VCaP (cell line): ENCODE measurements around the gene ARHGAP24.

Source experiments
- H3K27ac ChIP-seq: fragments of 450-650 bp; 2 replicates; pipeline ENCODE4 v1.5.1; 2017
- TF ChIP-seq, protein P1 (sequence below): fragments of 450-650 bp; conservative IDR thresholded peaks from 2 replicates; pipeline ENCODE4 v1.5.1; 2017; ENCODE audit warnings: mild to moderate bottlenecking, moderate library complexity

Gene ARHGAP24

DNA sequence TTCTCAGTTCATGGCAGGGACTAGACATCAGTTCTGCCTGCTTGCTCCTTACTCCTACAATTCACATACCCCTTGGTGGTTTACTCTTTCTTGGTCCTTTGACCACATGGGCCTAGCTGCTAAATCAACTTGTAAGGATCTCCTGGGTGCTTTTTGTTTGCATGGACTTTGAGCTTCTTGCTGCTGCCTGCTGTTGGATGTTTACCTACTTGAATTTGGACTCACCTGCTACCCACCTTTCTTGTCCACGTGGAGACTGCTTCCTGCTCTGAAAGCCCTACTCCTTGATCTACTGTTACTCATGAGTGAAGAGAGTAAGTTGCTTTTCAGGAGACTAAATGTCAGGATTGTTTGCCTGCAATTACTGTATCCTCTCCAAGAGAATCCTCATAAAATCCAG lies 15.2 kb upstream of the ARHGAP24 start:
- TF ChIP-seq, protein P1, sequence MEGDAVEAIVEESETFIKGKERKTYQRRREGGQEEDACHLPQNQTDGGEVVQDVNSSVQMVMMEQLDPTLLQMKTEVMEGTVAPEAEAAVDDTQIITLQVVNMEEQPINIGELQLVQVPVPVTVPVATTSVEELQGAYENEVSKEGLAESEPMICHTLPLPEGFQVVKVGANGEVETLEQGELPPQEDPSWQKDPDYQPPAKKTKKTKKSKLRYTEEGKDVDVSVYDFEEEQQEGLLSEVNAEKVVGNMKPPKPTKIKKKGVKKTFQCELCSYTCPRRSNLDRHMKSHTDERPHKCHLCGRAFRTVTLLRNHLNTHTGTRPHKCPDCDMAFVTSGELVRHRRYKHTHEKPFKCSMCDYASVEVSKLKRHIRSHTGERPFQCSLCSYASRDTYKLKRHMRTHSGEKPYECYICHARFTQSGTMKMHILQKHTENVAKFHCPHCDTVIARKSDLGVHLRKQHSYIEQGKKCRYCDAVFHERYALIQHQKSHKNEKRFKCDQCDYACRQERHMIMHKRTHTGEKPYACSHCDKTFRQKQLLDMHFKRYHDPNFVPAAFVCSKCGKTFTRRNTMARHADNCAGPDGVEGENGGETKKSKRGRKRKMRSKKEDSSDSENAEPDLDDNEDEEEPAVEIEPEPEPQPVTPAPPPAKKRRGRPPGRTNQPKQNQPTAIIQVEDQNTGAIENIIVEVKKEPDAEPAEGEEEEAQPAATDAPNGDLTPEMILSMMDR = no peak
- H3K27ac ChIP-seq = peak overlapping the region; percentile 67

DNA sequence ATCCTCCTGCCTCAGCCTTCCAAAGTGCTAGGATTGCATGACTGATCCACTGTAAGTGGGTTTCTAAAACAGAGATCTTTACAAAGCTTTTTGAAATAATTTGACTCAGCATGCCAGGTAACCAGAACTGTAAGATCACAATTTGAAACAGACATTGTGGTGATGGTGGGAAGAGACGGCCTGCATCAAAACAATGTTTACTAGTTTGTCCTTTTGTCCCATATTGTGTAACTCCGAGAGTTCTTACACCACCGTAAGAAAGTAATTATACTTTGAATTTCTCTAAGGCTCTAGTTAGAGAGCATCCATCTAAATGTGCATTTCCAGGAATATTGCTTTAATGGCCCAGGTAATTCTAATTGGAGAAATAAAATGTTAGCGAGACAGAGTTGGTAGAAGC lies 594 bp upstream of the ARHGAP24 start:
- TF ChIP-seq, protein P1 = no peak
- peak overlapping the region; percentile 81 for H3K27ac ChIP-seq

DNA sequence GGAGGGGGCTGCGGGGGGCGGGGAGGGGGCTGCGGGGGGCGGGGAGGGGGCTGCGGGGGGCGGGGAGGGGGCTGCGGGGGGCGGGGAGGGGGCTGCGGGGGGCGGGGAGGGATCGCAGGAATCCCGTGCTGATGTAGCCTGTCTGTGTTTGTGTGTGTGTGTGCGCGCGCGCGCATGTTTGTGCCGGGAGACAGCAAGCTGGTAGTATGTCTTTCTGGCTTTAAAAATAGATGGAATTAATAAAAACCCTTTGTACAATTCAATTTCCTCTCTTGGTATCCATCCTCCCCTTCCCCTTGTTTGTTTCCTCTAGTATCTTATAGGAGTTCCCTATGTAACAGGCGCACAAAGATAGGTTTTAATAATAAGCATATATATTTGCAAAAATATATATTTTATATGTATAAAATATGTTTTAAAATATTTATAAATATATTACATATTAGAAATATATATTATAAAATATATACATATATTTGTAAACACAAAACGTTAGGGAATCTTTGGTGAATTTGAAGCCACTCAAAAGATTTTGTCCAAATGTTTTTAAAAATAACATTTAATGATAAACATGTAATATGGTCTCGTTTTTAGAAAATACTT lies 782 bp downstream of the ARHGAP24 start:
- H3K27ac ChIP-seq = peak overlapping the region; percentile 81
- TF ChIP-seq, protein P1 = no peak

DNA sequence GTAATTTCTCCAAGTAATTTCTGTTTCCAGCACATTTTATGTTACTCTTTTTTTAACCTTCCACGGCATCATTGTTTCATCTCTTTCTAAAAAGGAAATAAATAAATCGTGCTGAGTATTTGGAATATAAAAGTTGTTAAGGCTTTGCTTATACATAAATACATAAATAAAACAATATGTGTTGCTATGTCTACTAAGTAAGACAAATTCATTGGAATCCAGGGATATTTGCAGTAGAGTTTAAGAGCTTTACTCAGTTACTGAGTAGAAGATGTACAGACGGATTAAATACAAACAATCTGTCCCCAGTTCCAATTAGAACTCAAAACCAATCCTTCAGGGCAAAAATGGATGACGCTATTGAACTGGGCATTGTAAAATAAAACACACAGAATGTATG lies 1.4 kb downstream of the ARHGAP24 start:
- TF ChIP-seq, protein P1 = no peak
- H3K27ac ChIP-seq = no peak overlapping the region

DNA sequence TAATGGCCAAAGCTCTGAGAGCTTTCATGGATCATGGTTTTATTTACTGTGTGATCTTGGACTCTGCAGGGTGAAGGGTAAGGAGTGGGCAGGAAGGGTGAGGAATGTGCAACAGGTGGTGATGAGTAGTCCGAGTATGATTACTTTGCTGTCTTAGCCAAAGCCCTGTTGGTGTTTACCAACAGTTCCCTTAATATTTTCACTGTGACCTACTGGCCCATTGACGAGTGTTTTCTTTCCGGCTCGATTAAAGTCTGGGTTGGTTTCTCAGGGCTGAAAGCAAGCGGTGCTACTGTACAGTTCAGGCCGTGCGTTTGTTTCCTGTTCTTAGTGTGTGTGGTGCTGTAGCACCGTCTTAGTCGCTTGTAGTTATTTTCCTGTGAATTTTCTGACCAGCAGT lies 2.6 kb downstream of the ARHGAP24 start:
- no peak overlapping the region for H3K27ac ChIP-seq
- TF ChIP-seq, protein P1 = no peak

DNA sequence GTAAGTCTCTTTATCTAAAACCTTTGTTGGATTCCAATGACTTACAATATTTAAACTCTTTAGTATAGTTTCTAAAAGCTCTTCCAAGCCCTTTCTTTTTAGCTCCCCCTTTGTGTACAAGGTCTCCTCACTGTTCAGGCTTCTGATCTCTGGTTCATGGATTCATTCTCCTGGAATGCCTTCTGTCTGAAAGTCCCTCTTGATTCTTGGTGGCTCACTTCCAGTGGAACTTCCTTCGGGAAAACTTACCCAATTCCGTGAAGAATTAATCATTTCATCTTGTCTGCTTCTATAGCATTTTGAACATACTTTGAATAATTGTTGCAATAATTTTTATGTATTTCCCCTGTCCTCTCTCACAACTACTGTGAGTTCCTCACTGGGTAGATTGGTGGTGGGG lies 3.6 kb downstream of the ARHGAP24 start:
- TF ChIP-seq, protein P1 = no peak
- H3K27ac ChIP-seq = no peak overlapping the region

DNA sequence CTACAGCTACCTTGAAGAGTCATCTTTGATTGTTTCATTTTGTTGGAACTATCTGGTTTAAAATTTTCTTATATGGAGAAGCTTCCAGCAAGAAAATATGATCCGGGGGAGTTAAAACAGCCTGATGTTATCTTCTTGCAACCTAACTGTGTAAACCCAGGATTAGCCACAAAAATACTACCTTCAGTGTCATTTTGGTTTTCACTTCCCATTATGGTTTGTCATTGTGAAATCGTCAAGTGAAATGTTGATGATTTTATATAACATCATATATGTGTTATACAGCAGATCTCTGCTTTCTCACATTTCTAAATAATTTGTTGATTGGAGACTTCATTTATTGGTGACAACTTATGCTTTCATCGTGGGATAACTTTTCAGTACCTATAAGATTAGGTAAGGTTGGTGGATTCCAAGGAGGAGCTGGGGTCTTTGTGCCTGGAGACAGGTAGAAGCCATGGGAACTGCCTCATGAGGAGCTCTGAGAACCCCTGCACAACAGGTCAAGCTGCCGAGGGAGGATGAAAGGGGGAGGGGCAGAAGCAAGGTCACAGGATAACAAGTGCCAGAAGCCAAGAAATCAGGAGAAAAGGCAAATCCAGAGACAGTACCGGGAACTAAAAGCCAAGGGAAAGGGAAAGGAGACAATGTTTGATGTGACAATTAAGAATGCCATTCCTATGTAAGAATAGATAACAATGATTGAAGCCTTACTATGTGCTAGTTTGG lies 7.2 kb downstream of the ARHGAP24 start:
- no peak overlapping the region for H3K27ac ChIP-seq
- TF ChIP-seq, protein P1 = no peak
